Liver (tissue), 9 donors: Measurements from ENCODE around the gene RTN4RL1. TPM values are rescaled to one million over a fixed set of nuclear protein-coding genes. Genes with fewer than 3 reads are reported as not detected.

ENCODE experiments used
- DNase-seq: peaks from one replicate; pipeline ENCODE4 v3.0.0-alpha.2; 2017; ENCODE audit warnings: low spot score
- H3K27ac ChIP-seq, 2 donors: one replicate each; pipeline ENCODE4 v1.7.0; 2013; ENCODE audit warnings: inconsistent platforms in 2 of 2, low read length in 2 of 2, control low read depth in 1 of 2, low read depth in 1 of 2, mild to moderate bottlenecking in 1 of 2
- H3K27me3 ChIP-seq, 4 donors: one replicate each; pipeline versions ENCODE4 v1.6.1 to v1.7.0; 2013; ENCODE audit warnings: low read length in 3 of 4, inconsistent platforms in 1 of 4, mild to moderate bottlenecking in 1 of 4, moderate library complexity in 1 of 4; ENCODE audit not compliant: control insufficient read depth in 4 of 4, insufficient read depth in 4 of 4
- H3K36me3 ChIP-seq, 4 donors: one replicate each; pipeline versions ENCODE4 v1.6.1 to v1.7.0; 2013; ENCODE audit warnings: low read length in 3 of 4, mild to moderate bottlenecking in 3 of 4, low read depth in 1 of 4, moderate library complexity in 1 of 4; ENCODE audit not compliant: control insufficient read depth in 4 of 4, insufficient read depth in 3 of 4
- H3K4me1 ChIP-seq, 4 donors: one replicate each; pipeline versions ENCODE4 v1.6.1 to v1.7.0; 2013; ENCODE audit warnings: low read length in 3 of 4, mild to moderate bottlenecking in 3 of 4, moderate library complexity in 1 of 4; ENCODE audit not compliant: control insufficient read depth in 4 of 4, insufficient read depth in 4 of 4
- H3K4me3 ChIP-seq, 3 donors: one replicate each; pipeline versions ENCODE4 v1.6.1 to v1.7.0; 2013; ENCODE audit warnings: low read length in 3 of 3, control low read depth in 1 of 3, low read depth in 1 of 3, mild to moderate bottlenecking in 1 of 3
- H3K9ac ChIP-seq, 2 donors: one replicate each; pipeline ENCODE4 v1.7.0; 2013; ENCODE audit warnings: low read length in 2 of 2, mild to moderate bottlenecking in 2 of 2, moderate library complexity in 2 of 2, control low read depth in 1 of 2, low read depth in 1 of 2
- H3K9me3 ChIP-seq, 4 donors: one replicate each; pipeline versions ENCODE4 v1.6.1 to v1.7.0; 2013; ENCODE audit warnings: low read length in 3 of 4; ENCODE audit not compliant: control insufficient read depth in 4 of 4
- CTCF ChIP-seq: fragments of 150-350 bp; IDR thresholded peaks from 2 replicates; pipeline ENCODE4 v1.5.1; 2017; ENCODE audit warnings: improper control_type of control experiment, low read depth, low read length; ENCODE audit not compliant: missing input control
- FOXA1 ChIP-seq: IDR thresholded peaks from 2 replicates; pipeline ENCODE4 v1.6.1; 2016; ENCODE audit warnings: antibody characterized with exemption
- FOXA2 ChIP-seq: IDR thresholded peaks from 2 replicates; pipeline ENCODE4 v1.6.1; 2016; ENCODE audit warnings: antibody characterized with exemption
- GABPA ChIP-seq, 2 donors: IDR thresholded peaks in 1 of 2; conservative IDR thresholded peaks in 1 of 2; 2 replicates each; pipeline ENCODE4 v1.6.1; 2016; ENCODE audit warnings: antibody characterized with exemption in 2 of 2, mild to moderate bottlenecking in 1 of 2, moderate library complexity in 1 of 2
- JUND ChIP-seq, 2 donors: IDR thresholded peaks; 2 replicates each; pipeline ENCODE4 v1.6.1; 2016; ENCODE audit warnings: antibody characterized with exemption in 2 of 2
- NR2F2 ChIP-seq: IDR thresholded peaks from 2 replicates; pipeline ENCODE4 v1.6.1; 2016; ENCODE audit warnings: antibody characterized with exemption
- RAD21 ChIP-seq, 2 donors: IDR thresholded peaks; 2 replicates each; pipeline ENCODE4 v1.6.1; 2016; ENCODE audit warnings: antibody characterized with exemption in 2 of 2, mild to moderate bottlenecking in 2 of 2
- REST ChIP-seq: IDR thresholded peaks from 2 replicates; pipeline ENCODE4 v1.6.1; 2016; ENCODE audit warnings: antibody characterized with exemption, mild to moderate bottlenecking
- RXRA ChIP-seq, 2 donors: IDR thresholded peaks; 2 replicates each; pipeline ENCODE4 v1.6.1; 2017 to 2018; ENCODE audit warnings: antibody characterized with exemption in 2 of 2, mild to moderate bottlenecking in 1 of 2
- SP1 ChIP-seq: IDR thresholded peaks from 2 replicates; pipeline ENCODE4 v1.6.1; 2018; ENCODE audit warnings: antibody characterized with exemption, mild to moderate bottlenecking
- TAF1 ChIP-seq: conservative IDR thresholded peaks from 2 replicates; pipeline ENCODE4 v1.6.1; 2016; ENCODE audit warnings: antibody characterized with exemption, mild to moderate bottlenecking
- YY1 ChIP-seq: IDR thresholded peaks from 2 replicates; pipeline ENCODE4 v1.6.1; 2016; ENCODE audit warnings: antibody characterized with exemption, mild to moderate bottlenecking
- WGBS: extraction: QIAGEN DNeasy Blood & Tissue Kit; methylation state at CpG from one replicate; pipeline ENCODE4 v1.1.7; 2013; 5-methylcytosine and 5-hydroxymethylcytosine counted together
- polyA plus RNA-seq, 2 donors: library from polyadenylated mRNA; stranded (reverse) in 1 of 2; unstranded in 1 of 2; fragments of 200-250 nt in 1 of 2; fragments of >200 nt in 1 of 2; fragmentation: Nextera tagmentation in 1 of 2; extraction: Ambion mirVana in 1 of 2; gene quantifications; one replicate each; pipeline versions ENCODE4 v1.2.1 to v1.2.3, GENCODE V29; 2013 to 2015
- total RNA-seq, 2 donors: library from RNA; depleted of rRNA; stranded (reverse); fragments of >200 nt; gene quantifications; one replicate each; pipeline ENCODE4 v1.2.3, GENCODE V29; 2014
- TF ChIP-seq, protein P1 (sequence below): IDR thresholded peaks from 2 replicates; pipeline ENCODE4 v1.6.1; 2016; ENCODE audit warnings: antibody characterized with exemption
- donor health status: healthy.
- donor health status: healthy.
- donor health status: healthy.
- donor health status: healthy.
- donor health status: healthy.

The RTN4RL1 gene
- total and polyA plus RNA-seq, 4 donors: 0.04 to 5.4 (median 1.2) TPM

DNA sequence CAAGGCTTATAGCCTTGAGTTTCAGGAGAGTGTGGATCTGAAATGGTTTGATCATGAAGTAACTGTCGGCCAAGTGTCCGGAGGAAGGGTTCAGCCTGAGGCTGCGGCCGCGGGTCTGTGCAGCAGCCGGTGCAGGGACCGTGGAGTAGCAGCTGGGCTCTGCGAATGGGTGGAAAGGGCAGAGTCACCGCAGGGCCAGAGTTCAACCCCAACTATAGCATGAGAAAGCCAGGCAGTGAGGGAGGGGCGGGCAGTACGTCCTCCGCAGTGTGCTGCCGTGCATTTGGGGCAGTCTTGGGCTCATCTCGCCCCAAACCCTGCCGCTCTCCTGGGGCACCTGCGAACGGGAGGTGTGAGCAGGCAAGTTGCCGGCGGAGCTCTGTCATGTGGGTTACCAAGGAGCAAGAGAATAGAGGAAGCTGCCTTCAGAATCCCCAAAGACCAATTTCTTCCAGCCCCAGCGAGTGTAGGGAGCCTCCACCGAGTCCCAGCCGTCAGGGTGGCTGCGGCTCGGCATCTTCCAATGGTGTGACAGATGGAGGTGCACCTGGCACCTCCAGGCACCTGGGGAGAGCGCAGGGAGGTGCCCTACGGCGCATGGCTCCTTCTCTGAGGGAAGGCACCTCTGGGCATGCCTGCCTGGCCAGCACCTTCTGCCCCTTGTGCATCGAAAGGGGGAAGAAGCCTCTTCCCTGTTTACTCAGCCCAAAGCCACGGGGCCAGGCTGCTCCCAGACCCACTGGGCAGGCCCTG is 108.0 kb downstream of the RTN4RL1 start:
- no peak for DNase-seq
- 88% methylated on average over 29 of the region's 29 CpGs for WGBS

More for the DNA sequence above, 108.0 kb downstream of the RTN4RL1 start:
- Histone ChIP-seq H3K9ac (no peak overlapping the region), H3K27me3 (no peaks in the 10 kb centered on the region), H3K27ac (no peak overlapping the region), H3K9me3 (no peaks in the 10 kb centered on the region), H3K4me1 (no peaks in the 10 kb centered on the region), H3K36me3 (no peaks in the 10 kb centered on the region), H3K4me3 (no peak overlapping the region)
- TF ChIP-seq, protein P1, sequence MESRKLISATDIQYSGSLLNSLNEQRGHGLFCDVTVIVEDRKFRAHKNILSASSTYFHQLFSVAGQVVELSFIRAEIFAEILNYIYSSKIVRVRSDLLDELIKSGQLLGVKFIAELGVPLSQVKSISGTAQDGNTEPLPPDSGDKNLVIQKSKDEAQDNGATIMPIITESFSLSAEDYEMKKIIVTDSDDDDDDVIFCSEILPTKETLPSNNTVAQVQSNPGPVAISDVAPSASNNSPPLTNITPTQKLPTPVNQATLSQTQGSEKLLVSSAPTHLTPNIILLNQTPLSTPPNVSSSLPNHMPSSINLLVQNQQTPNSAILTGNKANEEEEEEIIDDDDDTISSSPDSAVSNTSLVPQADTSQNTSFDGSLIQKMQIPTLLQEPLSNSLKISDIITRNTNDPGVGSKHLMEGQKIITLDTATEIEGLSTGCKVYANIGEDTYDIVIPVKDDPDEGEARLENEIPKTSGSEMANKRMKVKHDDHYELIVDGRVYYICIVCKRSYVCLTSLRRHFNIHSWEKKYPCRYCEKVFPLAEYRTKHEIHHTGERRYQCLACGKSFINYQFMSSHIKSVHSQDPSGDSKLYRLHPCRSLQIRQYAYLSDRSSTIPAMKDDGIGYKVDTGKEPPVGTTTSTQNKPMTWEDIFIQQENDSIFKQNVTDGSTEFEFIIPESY: no peak
- TF ChIP-seq FOXA2 (no peak), RXRA (IDR thresholded peaks at IDR 0.05) (no peak), CTCF (no peak), FOXA1 (no peak), NR2F2 (no peak), RAD21 (IDR thresholded peaks at IDR 0.05) (no peak), YY1 (no peak), SP1 (no peak), REST (no peak), TAF1 (no peak), GABPA (IDR thresholded peaks at IDR 0.05 in 1 of 2, conservative IDR thresholded peaks at IDR 0.05 in 1 of 2) (no peak), JUND (IDR thresholded peaks at IDR 0.05) (no peak)
